Measurements from ENCODE around the gene MTHFSD. TPM values are rescaled to one million over a fixed set of nuclear protein-coding genes. Genes with fewer than 3 reads are reported as not detected.
A peak's percentile ranks its signal among the peaks of the same experiment; 100 is the strongest.

Gene MTHFSD
- total and polyA plus RNA-seq, 11 donors, result 3.9 to 17.0 (median 11.4) TPM

DNA sequence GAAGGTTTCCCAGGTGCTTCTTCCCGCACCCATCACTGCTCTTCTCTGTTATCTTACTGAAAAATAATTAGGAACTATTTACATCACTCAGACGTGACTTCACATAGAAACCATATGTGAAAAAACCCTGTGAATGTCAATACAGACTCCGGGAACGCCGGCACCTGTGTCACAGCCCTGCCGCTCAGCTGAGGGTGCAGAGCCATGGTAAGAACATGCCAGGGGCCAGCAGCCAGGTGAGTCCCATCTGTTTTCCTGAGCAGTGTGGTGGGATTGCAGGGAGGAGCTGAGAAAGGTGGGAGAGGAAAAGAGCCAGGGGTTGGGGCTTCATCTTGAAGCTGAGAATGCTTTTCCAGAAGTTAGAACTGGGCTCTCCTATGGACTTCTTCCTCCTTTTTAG, 31.0 kb downstream of the MTHFSD start:
- peaks cover 0 to 13% (median 2%) of the 10 kb centered on the region in 12 donors for H3K4me1 ChIP-seq
- WGBS, 4 donors, result 71 to 74% (median 72%) methylated on average over 6 of the region's 6 CpGs
- ATAC-seq (no peak), DNase-seq (peak in 1 of 5 donors; percentile 48)
- intact Hi-C loops (cut with DNase I), result loop anchor here in 3 of 10 donors (5.0 to 10.0 kb wide), 2 partner anchors 269 to 702 kb away; no protein-coding TSS in a partner anchor
- no peak overlapping the region for H3K27ac ChIP-seq
- H3K9me3 ChIP-seq, result no peaks in the 10 kb centered on the region
- TF ChIP-seq POLR2A (IDR thresholded peaks at IDR 0.05), result no peak
- TF ChIP-seq CTCF (IDR thresholded peaks at IDR 0.05), result no peak
- H3K36me3 ChIP-seq, result no peaks in the 10 kb centered on the region
- H3K27me3 ChIP-seq, result peaks cover 3 to 52% (median 35%) of the 10 kb centered on the region in 9 donors
- H3K4me3 ChIP-seq, result no peak overlapping the region

DNA sequence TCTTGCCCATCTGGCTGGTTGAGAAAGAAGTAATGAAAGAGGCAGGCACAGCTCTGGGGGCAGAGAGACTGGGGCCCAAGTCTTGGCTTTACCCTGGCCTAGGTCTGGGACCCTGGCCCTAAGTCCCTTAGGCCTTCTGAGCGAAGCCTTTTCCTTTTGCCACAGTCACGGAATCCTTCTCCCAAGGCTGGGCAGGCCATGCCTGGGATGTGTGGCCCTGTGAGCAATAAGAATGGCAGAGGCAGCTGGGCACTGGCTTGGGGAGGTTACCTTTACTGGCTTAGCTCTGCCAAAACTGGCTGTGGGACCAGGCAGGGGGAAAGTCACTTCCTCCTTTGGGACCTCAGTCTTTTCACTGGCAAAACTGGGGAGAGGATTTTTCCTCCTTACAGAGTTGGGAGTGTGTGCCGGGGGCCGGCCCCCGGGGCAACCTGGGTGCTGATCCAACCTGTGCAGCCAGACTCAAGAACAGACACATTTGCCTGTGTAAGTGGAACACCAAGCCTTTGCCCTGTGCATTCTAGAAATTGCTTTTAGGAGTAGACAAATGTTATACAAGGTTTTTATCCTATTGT, 31.8 kb downstream of the MTHFSD start:
- intact Hi-C loops (cut with DNase I), result loop anchor here in 3 of 10 donors (5.0 to 10.0 kb wide), 2 partner anchors 268 to 701 kb away; no protein-coding TSS in a partner anchor
- Histone ChIP-seq H3K27me3 (peaks cover 3 to 59% (median 40%) of the 10 kb centered on the region in 9 donors), H3K27ac (no peak overlapping the region), H3K4me3 (no peak overlapping the region), H3K4me1 (peaks cover 0 to 13% (median 2%) of the 10 kb centered on the region in 12 donors), H3K36me3 (no peaks in the 10 kb centered on the region), H3K9me3 (no peaks in the 10 kb centered on the region)
- TF ChIP-seq POLR2A (IDR thresholded peaks at IDR 0.05) (no peak), CTCF (IDR thresholded peaks at IDR 0.05) (no peak)
- DNase-seq (no peak), ATAC-seq (no peak)
- 64 to 80% (median 78%) methylated on average over 5 of the region's 5 CpGs for WGBS, 4 donors

- Histone ChIP-seq H3K36me3 (no peaks in the 10 kb centered on the region), H3K9me3 (no peaks in the 10 kb centered on the region), H3K4me3 (no peak overlapping the region), H3K27ac (no peak overlapping the region), H3K4me1 (peaks cover 0 to 13% (median 2%) of the 10 kb centered on the region in 12 donors), H3K27me3 (peaks cover 4 to 66% (median 47%) of the 10 kb centered on the region in 9 donors)
- no peak for TF ChIP-seq POLR2A (IDR thresholded peaks at IDR 0.05)
- intact Hi-C loops (cut with DNase I), result loop anchor here in 3 of 10 donors (5.0 to 10.0 kb wide), 2 partner anchors 268 to 700 kb away; no protein-coding TSS in a partner anchor
- ATAC-seq (no peak), DNase-seq (peak in 1 of 5 donors; percentile 44)
- WGBS, 4 donors, result 77 to 89% (median 84%) methylated on average over 16 of the region's 16 CpGs
Measured at GRCh38 chr16:86522634-86523033, 32.4 kb downstream of the MTHFSD start.

- H3K9me3 ChIP-seq, result no peaks in the 10 kb centered on the region
- no peaks in the 10 kb centered on the region for H3K36me3 ChIP-seq
- ATAC-seq (no peak), DNase-seq (peak in 1 of 5 donors; percentile 39)
- H3K4me3 ChIP-seq, result no peak overlapping the region
- intact Hi-C loops (cut with DNase I), result loop anchor here in 6 of 10 donors (2.0 to 10.0 kb wide), 5 partner anchors 267 to 701 kb away; no protein-coding TSS in a partner anchor
- WGBS, 4 donors, result 76 to 81% (median 76%) methylated on average over 24 to 35 of the region's 35 CpGs
- H3K4me1 ChIP-seq, result peaks cover 0 to 14% (median 2%) of the 10 kb centered on the region in 12 donors
- TF ChIP-seq POLR2A (IDR thresholded peaks at IDR 0.05), result no peak
- no peak overlapping the region for H3K27ac ChIP-seq
- peaks cover 13 to 77% (median 58%) of the 10 kb centered on the region in 9 donors for H3K27me3 ChIP-seq
Measured at GRCh38 chr16:86521236-86522197, 33.5 kb downstream of the MTHFSD start.
